Upper lobe of left lung (tissue), 4 donors: ENCODE measurements around the gene HLA-DRB1.

Experiments used
- POLR2A ChIP-seq, 4 donors: fragments of 450-650 bp; IDR thresholded peaks; one replicate each; pipeline ENCODE4 v1.5.1; 2016 to 2017; ENCODE audit warnings: antibody characterized with exemption in 4 of 4, mild to moderate bottlenecking in 2 of 4
- POLR2AphosphoS5 ChIP-seq, 2 donors: sonication (generic); formaldehyde crosslinking; IDR thresholded peaks; one replicate each; pipeline ENCODE4 v1.5.1; 2017; ENCODE audit warnings: antibody characterized with exemption in 2 of 2
- TF ChIP-seq, protein P1 (sequence below), 6 experiments: fragments of 450-650 bp in 4 of 6; fragments of 200-600 bp in 2 of 6; sonication (generic) in 2 of 6; IDR thresholded peaks; one replicate each; pipeline ENCODE4 v1.5.1; 2016 to 2019; ENCODE audit warnings: antibody characterized with exemption in 6 of 6

DNA sequence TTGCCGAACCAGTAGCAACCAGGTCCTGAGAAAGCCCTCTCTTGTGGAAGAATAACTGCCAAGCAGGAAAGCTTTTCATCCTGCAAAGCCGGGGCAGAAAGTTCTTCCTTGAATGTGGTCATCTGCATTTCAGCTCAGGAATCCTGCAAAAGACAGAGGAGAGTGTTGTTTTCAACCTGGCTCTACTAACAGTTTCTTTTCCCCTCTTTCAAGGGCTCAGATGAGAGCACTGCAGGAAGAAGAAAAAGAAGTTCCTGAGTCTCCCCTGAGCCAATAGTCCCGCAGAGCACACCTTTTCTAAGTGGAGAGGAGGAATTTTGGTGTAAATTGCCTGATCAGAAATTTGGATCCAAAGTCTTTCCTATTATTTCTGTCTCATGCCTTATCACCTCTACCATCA lies 10.7 kb downstream of the HLA-DRB1 start:
- no peak for TF ChIP-seq POLR2AphosphoS5 (IDR thresholded peaks at IDR 0.05)
- TF ChIP-seq, protein P1, sequence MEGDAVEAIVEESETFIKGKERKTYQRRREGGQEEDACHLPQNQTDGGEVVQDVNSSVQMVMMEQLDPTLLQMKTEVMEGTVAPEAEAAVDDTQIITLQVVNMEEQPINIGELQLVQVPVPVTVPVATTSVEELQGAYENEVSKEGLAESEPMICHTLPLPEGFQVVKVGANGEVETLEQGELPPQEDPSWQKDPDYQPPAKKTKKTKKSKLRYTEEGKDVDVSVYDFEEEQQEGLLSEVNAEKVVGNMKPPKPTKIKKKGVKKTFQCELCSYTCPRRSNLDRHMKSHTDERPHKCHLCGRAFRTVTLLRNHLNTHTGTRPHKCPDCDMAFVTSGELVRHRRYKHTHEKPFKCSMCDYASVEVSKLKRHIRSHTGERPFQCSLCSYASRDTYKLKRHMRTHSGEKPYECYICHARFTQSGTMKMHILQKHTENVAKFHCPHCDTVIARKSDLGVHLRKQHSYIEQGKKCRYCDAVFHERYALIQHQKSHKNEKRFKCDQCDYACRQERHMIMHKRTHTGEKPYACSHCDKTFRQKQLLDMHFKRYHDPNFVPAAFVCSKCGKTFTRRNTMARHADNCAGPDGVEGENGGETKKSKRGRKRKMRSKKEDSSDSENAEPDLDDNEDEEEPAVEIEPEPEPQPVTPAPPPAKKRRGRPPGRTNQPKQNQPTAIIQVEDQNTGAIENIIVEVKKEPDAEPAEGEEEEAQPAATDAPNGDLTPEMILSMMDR (IDR thresholded peaks at IDR 0.05) = no peak
- TF ChIP-seq POLR2A (IDR thresholded peaks at IDR 0.05) = no peak
